CD4-positive, alpha-beta T cell treated with Interleukin-17A for 4 hours (primary cell): ENCODE results near the gene ZNF644.

Source experiments
- DNase-seq: peaks from one replicate; pipeline ENCODE4 v3.0.0-alpha.2; 2020; ENCODE audit warnings: mixed read lengths

The ZNF644 gene

GRCh38 chr1:91020967-91021685, 709 bp downstream of the ZNF644 start:
- DNase-seq: no peak

- no peak for DNase-seq
These were observed 1.3 kb downstream of the ZNF644 start for GRCh38 chr1:91020486-91020885.

- DNase-seq: no peak
These were observed 3.8 kb downstream of the ZNF644 start for GRCh38 chr1:91018006-91018405.

- no peak for DNase-seq
These were observed 5.9 kb downstream of the ZNF644 start for GRCh38 chr1:91015794-91016550.

- no peak for DNase-seq
These were observed 6.5 kb downstream of the ZNF644 start for GRCh38 chr1:91015358-91015780.

GRCh38 chr1:91014475-91014874, 7.4 kb downstream of the ZNF644 start:
- no peak for DNase-seq

GRCh38 chr1:91013302-91013701, 8.5 kb downstream of the ZNF644 start:
- no peak for DNase-seq

GRCh38 chr1:91012196-91012595, 9.6 kb downstream of the ZNF644 start:
- no peak for DNase-seq

- no peak for DNase-seq
These were observed 10.1 kb downstream of the ZNF644 start for GRCh38 chr1:91011726-91012125.

- no peak for DNase-seq
These were observed 14.0 kb downstream of the ZNF644 start for GRCh38 chr1:91007827-91008226.

GRCh38 chr1:91007092-91007491, 14.7 kb downstream of the ZNF644 start:
- DNase-seq: no peak

- no peak for DNase-seq
These were observed 15.5 kb downstream of the ZNF644 start for GRCh38 chr1:91006113-91006908.

GRCh38 chr1:91005285-91005684, 16.6 kb downstream of the ZNF644 start:
- DNase-seq: no peak

GRCh38 chr1:91004145-91004544, 17.7 kb downstream of the ZNF644 start:
- DNase-seq: no peak

GRCh38 chr1:90996742-90997413, 25.0 kb downstream of the ZNF644 start:
- no peak for DNase-seq

GRCh38 chr1:90995311-90995894, 26.4 kb downstream of the ZNF644 start:
- no peak for DNase-seq

- no peak for DNase-seq
These were observed 27.4 kb downstream of the ZNF644 start for GRCh38 chr1:90994461-90994860.

- no peak for DNase-seq
These were observed 28.6 kb downstream of the ZNF644 start for GRCh38 chr1:90993245-90993644.

GRCh38 chr1:90990779-90991178, 31.1 kb downstream of the ZNF644 start:
- no peak for DNase-seq

- no peak for DNase-seq
These were observed 31.8 kb downstream of the ZNF644 start for GRCh38 chr1:90989990-90990389.

GRCh38 chr1:90989302-90989701, 32.5 kb downstream of the ZNF644 start:
- DNase-seq: no peak

GRCh38 chr1:90987841-90988240, 34.0 kb downstream of the ZNF644 start:
- DNase-seq: no peak

GRCh38 chr1:90986953-90987352, 34.9 kb downstream of the ZNF644 start:
- DNase-seq: no peak
